GM12878 (cell line): ENCODE data around the gene TULP1. TPM values are rescaled to one million over a fixed set of nuclear protein-coding genes. Genes with fewer than 3 reads are reported as not detected.

ENCODE experiments used
- ATAC-seq: fragments of 200-7000 bp; cut with Tn5 transposase; 3 replicates; pipeline ENCODE4 v1.9.1; 2020; ENCODE audit warnings: mild to moderate bottlenecking, moderate library complexity
- BruUV-seq: library from RNA; stranded (reverse); fragments of 400-500 nt; replicated peaks from 2 replicates; lab custom pipeline; 2021; lab: Mats Ljungman, UMichigan
- CTCF ChIA-PET: fragments of 300-600 bp; sonication (Branson Sonifier 250); formaldehyde crosslinking; extraction: SDS; loops from one replicate; lab custom pipeline; 2021; ENCODE audit warnings: inconsistent platforms; lab: Yijun Ruan, JAX
- POLR2A ChIA-PET: fragments of 350-600 bp; formaldehyde crosslinking; extraction: SDS; loops from one replicate; lab custom pipeline; 2021; ENCODE audit warnings: inconsistent platforms; lab: Charles Lee
- RAD21 ChIA-PET: fragments of 300-600 bp; sonication (Branson Sonifier 250); formaldehyde crosslinking; loops from one replicate; lab custom pipeline; 2023; ENCODE audit warnings: antibody characterized with exemption; ENCODE audit not compliant: unreplicated experiment; lab: Charles Lee
- SMC1A ChIA-PET: fragments of 300-600 bp; sonication (Branson Sonifier 250); formaldehyde crosslinking; loops from one replicate; lab custom pipeline; 2023; ENCODE audit not compliant: unreplicated experiment, uncharacterized antibody; lab: Charles Lee
- DNase-seq: peaks from one replicate; pipeline ENCODE4 v3.0.0-alpha.2; 2011; ENCODE audit warnings: low read depth, low spot score
- FAIRE-seq: peaks from 3 replicates; lab custom pipeline; 2011; peaks lifted over from hg19 to GRCh38; lab: Jason Lieb, UNC
- H2AFZ ChIP-seq: 2 replicates; pipeline ENCODE4 v1.6.0; 2011; ENCODE audit warnings: low read depth, low read length, control low read depth; ENCODE audit not compliant: control insufficient read depth
- H3K27ac ChIP-seq: 2 replicates; pipeline ENCODE4 v1.5.1; 2011; ENCODE audit warnings: control low read depth; ENCODE audit not compliant: control insufficient read depth, insufficient read depth
- H3K27me3 ChIP-seq, 2 experiments: replicated peaks in 1 of 2; 2 replicates each; pipeline versions ENCODE4 v1.6.0 to v1.6.1; 2011; ENCODE audit warnings: low read length in 1 of 2; ENCODE audit not compliant: control insufficient read depth in 2 of 2, insufficient read depth in 2 of 2
- H3K36me3 ChIP-seq, 2 experiments: 2 replicates each; pipeline ENCODE4 v1.5.1; 2011; ENCODE audit warnings: low read length in 1 of 2; ENCODE audit not compliant: control insufficient read depth in 2 of 2, insufficient read depth in 2 of 2
- H3K4me1 ChIP-seq: 2 replicates; pipeline ENCODE4 v1.6.1; 2011; ENCODE audit warnings: mild to moderate bottlenecking, low read length, moderate library complexity, mixed read lengths; ENCODE audit not compliant: control insufficient read depth, insufficient read depth
- H3K4me2 ChIP-seq: 2 replicates; pipeline ENCODE4 v1.6.0; 2011; ENCODE audit warnings: control low read depth; ENCODE audit not compliant: control insufficient read depth, insufficient read depth
- H3K4me3 ChIP-seq: fragments of 200-600 bp; sonication (generic); 2 replicates; pipeline ENCODE4 v1.5.1; 2016
- H3K79me2 ChIP-seq: 2 replicates; pipeline ENCODE4 v1.6.0; 2011; ENCODE audit warnings: low read length; ENCODE audit not compliant: control insufficient read depth, insufficient read depth
- H3K9ac ChIP-seq: 2 replicates; pipeline ENCODE4 v1.8.0; 2011; ENCODE audit warnings: low read length, control low read depth, mixed read lengths; ENCODE audit not compliant: control insufficient read depth, insufficient read depth
- H3K9me3 ChIP-seq: replicated peaks from 3 replicates; pipeline ENCODE4 v1.5.1; 2011; ENCODE audit warnings: mild to moderate bottlenecking, low read length; ENCODE audit not compliant: control insufficient read depth, insufficient read depth
- H4K20me1 ChIP-seq: 2 replicates; pipeline ENCODE4 v1.6.0; 2011; ENCODE audit not compliant: control insufficient read depth, insufficient read depth
- CREB1 ChIP-seq: IDR thresholded peaks from 2 replicates; pipeline ENCODE4 v1.6.1; 2012; ENCODE audit warnings: low read depth, mild to moderate bottlenecking, inconsistent platforms
- CUX1 ChIP-seq: IDR thresholded peaks from 2 replicates; pipeline ENCODE4 v1.6.1; 2012; ENCODE audit warnings: improper control_type of control experiment, low read depth, low read length; ENCODE audit not compliant: insufficient replicate concordance
- EGR1 ChIP-seq, 2 experiments: IDR thresholded peaks; 1 replicate in 1 of 2; 2 replicates in 1 of 2; pipeline ENCODE4 v1.6.1; 2011 to 2012; ENCODE audit warnings: low read depth in 2 of 2, low read length in 2 of 2, borderline replicate concordance in 1 of 2, mild to moderate bottlenecking in 1 of 2, moderate library complexity in 1 of 2
- MYC ChIP-seq: IDR thresholded peaks from 2 replicates; pipeline ENCODE4 v1.6.1; 2011; ENCODE audit warnings: mild to moderate bottlenecking, low read length, moderate library complexity, inconsistent platforms; ENCODE audit not compliant: insufficient read depth, insufficient replicate concordance, insufficient read length, severe bottlenecking
- SMAD1 ChIP-seq: fragments of 450-650 bp; IDR thresholded peaks from 2 replicates; pipeline ENCODE4 v1.6.1; 2018; ENCODE audit warnings: mild to moderate bottlenecking, low read depth; ENCODE audit not compliant: partially characterized antibody
- SUZ12 ChIP-seq: fragments of 200-600 bp; sonication (generic); IDR thresholded peaks from one replicate; pipeline ENCODE4 v1.6.1; 2018; ENCODE audit warnings: antibody characterized with exemption, mild to moderate bottlenecking; ENCODE audit not compliant: unreplicated experiment
- TCF7 ChIP-seq: IDR thresholded peaks from 2 replicates; pipeline ENCODE4 v1.6.1; 2014; ENCODE audit warnings: antibody characterized with exemption, borderline replicate concordance
- WGBS: methylation state at CpG from one replicate; pipeline ENCODE4 v1.1.6; 2016; ENCODE audit warnings: low lambda C conversion rate; ENCODE audit not compliant: insufficient replicate concordance, insufficient coverage; ENCODE audit errors: missing lambda C conversion rate; 5-methylcytosine and 5-hydroxymethylcytosine counted together
- in situ Hi-C: fragments of 300-500 bp; cut with MboI; formaldehyde crosslinking; loops from 9 replicates; pipeline ENCODE4 v1.14.3; 2018; ENCODE audit warnings: mixed read lengths
- intact Hi-C: fragments of 100-400 bp; cut with micrococcal nuclease; formaldehyde crosslinking; loops from one replicate; pipeline ENCODE4 v1.14.2; 2022; ENCODE audit not compliant: unreplicated experiment
- polyA plus RNA-seq, 11 experiments: library from polyadenylated mRNA; depleted of rRNA in 4 of 11; unstranded in 6 of 11; stranded (reverse) in 5 of 11; fragments of >200 nt; fragmentation: Nextera tagmentation in 4 of 11; fragmentation: Illumina TruSeq in 1 of 11; extraction: Ambion mirVana in 4 of 11; extraction: Trizol in 1 of 11; gene quantifications; 1 replicate in 1 of 11; 2 replicates in 10 of 11; pipeline versions ENCODE4 v1.2.1 to v1.2.3, GENCODE V29; 2011 to 2016; ENCODE audit warnings: inconsistent platforms in 2 of 11, missing spikeins in 2 of 11, low read depth in 1 of 11
- total RNA-seq, 4 experiments: library from RNA; depleted of rRNA in 3 of 4; stranded (reverse); fragments of >200 nt in 3 of 4; fragmentation: Illumina TruSeq in 1 of 4; extraction: Trizol in 1 of 4; gene quantifications; 2 replicates each; pipeline versions ENCODE4 v1.2.1 to v1.2.3, GENCODE V29; 2013 to 2021

Gene TULP1
- total and polyA plus RNA-seq, 10 of the 15 experiments (the other 5 are each of a cell fraction or from before 2014, with no cell fraction given) = not detected

GRCh38 chr6:35541836-35542235, 29.1 kb upstream of the TULP1 start:
- BruUV-seq = no TSS peak
- Histone ChIP-seq H3K27me3 (no peaks in the 10 kb centered on the region; a peak in 1 of 4 replicates), H4K20me1 (no peaks in the 10 kb centered on the region), H3K9ac (no peak overlapping the region), H3K4me2 (no peak overlapping the region), H3K36me3 (no peaks in the 10 kb centered on the region), H2AFZ (no peak overlapping the region), H3K27ac (no peak overlapping the region), H3K9me3 (no peaks in the 10 kb centered on the region), H3K4me1 (no peaks in the 10 kb centered on the region), H3K79me2 (no peaks in the 10 kb centered on the region), H3K4me3 (no peak overlapping the region)
- FAIRE-seq (no peak), ATAC-seq (no peak), DNase-seq (no peak)
- SMC1A ChIA-PET = no interaction called here
- WGBS = 19% methylated on average over 2 of the region's 2 CpGs
- intact Hi-C loops = no loop called here
- no peak for TF ChIP-seq CREB1
- RAD21 ChIA-PET = no interaction called here
- CTCF ChIA-PET = interaction anchor here (1.0 to 1.3 kb wide), 2 partner anchors 10 to 195 kb away, joined by 3 to 4 read pairs; partner anchors contain the start of gene ARMC12
- in situ Hi-C loops = no loop called here
- POLR2A ChIA-PET = interaction anchor here (0.7 kb wide), 1 partner anchor 19 kb away, joined by 5 read pairs; no protein-coding TSS in a partner anchor

GRCh38 chr6:35539223-35539622, 26.5 kb upstream of the TULP1 start:
- SMC1A ChIA-PET = interaction anchor here (0.6 kb wide), 1 partner anchor 44 kb away, joined by 3 read pairs; no protein-coding TSS in a partner anchor

More at GRCh38 chr6:35539223-35539622, 26.5 kb upstream of the TULP1 start:
- POLR2A ChIA-PET = interaction anchor here (0.6 kb wide), 1 partner anchor 18 kb away, joined by 5 read pairs; no protein-coding TSS in a partner anchor
- intact Hi-C loops (no loop called here), in situ Hi-C loops (no loop called here)
- no peak for DNase-seq
- Histone ChIP-seq H4K20me1 (no peaks in the 10 kb centered on the region), H3K9ac (no peak overlapping the region), H3K27ac (no peak overlapping the region), H3K4me3 (no peak overlapping the region), H3K4me1 (no peaks in the 10 kb centered on the region), H3K27me3 (no peaks in the 10 kb centered on the region), H2AFZ (no peak overlapping the region), H3K9me3 (no peaks in the 10 kb centered on the region), H3K79me2 (no peaks in the 10 kb centered on the region), H3K36me3 (no peaks in the 10 kb centered on the region), H3K4me2 (no peak overlapping the region)
- CTCF ChIA-PET = no interaction called here
- TF ChIP-seq CUX1 (no peak), SUZ12 (no peak), TCF7 (no peak), SMAD1 (no peak), MYC (no peak), EGR1 (IDR thresholded peaks at IDR 0.05; ENCODE audit: borderline replicate concordance in 1 of 2, low read depth in 2 of 2, low read length in 2 of 2) (no peak)
- no peak for ATAC-seq
- no TSS peak for BruUV-seq
- RAD21 ChIA-PET = interaction anchor here (1.0 to 1.4 kb wide), 2 partner anchors 13 to 197 kb away, joined by 3 read pairs; partner anchors contain the start of gene ARMC12
- 16% methylated on average over 3 of the region's 3 CpGs for WGBS
- no peak for FAIRE-seq
